T-cell (primary cell): Measurements from ENCODE around the gene ASCC1. TPM values are rescaled to one million over a fixed set of nuclear protein-coding genes. Genes with fewer than 3 reads are reported as not detected.

Experiments used
- ATAC-seq, 4 experiments: fragments of 200-7000 bp in 3 of 4; fragments of 150-1000 bp in 1 of 4; cut with Tn5 transposase; replicated peaks in 1 of 4; 1 replicate in 3 of 4; 2 replicates in 1 of 4; pipeline ENCODE4 v1.10.0; 2021; ENCODE audit warnings: moderate library complexity in 3 of 4, mild to moderate bottlenecking in 2 of 4, moderate number of reproducible peaks in 1 of 4
- CTCF ChIA-PET, 2 donors: fragments of 300-600 bp; sonication (Branson Sonifier 250); formaldehyde crosslinking; loops; one replicate each; lab custom pipeline; 2022; ENCODE audit warnings: antibody characterized with exemption in 2 of 2; lab: Charles Lee
- POLR2A ChIA-PET, 2 donors: fragments of 300-600 bp; sonication (Branson Sonifier 250); formaldehyde crosslinking; loops; one replicate each; lab custom pipeline; 2022; ENCODE audit warnings: antibody characterized with exemption in 2 of 2; lab: Charles Lee
- DNase-seq, 35 experiments: peaks; one replicate each; pipeline versions ENCODE4 v3.0.0 to v3.0.0-alpha.2; 2013 to 2023
- H3K27ac ChIP-seq: one replicate; pipeline ENCODE4 v1.5.1; 2013; ENCODE audit warnings: low read length
- H3K27me3 ChIP-seq, 2 experiments: replicated peaks in 1 of 2; 1 replicate in 1 of 2; 2 replicates in 1 of 2; pipeline versions ENCODE4 v1.6.1 to v1.7.0; 2013; ENCODE audit warnings: low read length in 1 of 2, mixed read lengths in 1 of 2; ENCODE audit not compliant: control insufficient read depth in 2 of 2, insufficient read depth in 2 of 2; ENCODE audit errors: extremely low read depth in 1 of 2
- H3K36me3 ChIP-seq, 2 donors: 1 replicate in 1 of 2; 2 replicates in 1 of 2; pipeline versions ENCODE4 v1.6.1 to v1.7.0; 2013; ENCODE audit warnings: low read length in 1 of 2; ENCODE audit not compliant: control insufficient read depth in 2 of 2, insufficient read depth in 1 of 2; ENCODE audit errors: extremely low read depth in 1 of 2
- H3K4me1 ChIP-seq, 2 experiments: 1 replicate in 1 of 2; 2 replicates in 1 of 2; pipeline versions ENCODE4 v1.6.1 to v1.7.0; 2013; ENCODE audit warnings: low read length in 2 of 2, mixed read lengths in 1 of 2; ENCODE audit not compliant: insufficient read depth in 2 of 2, control insufficient read depth in 1 of 2; ENCODE audit errors: extremely low read depth in 1 of 2
- H3K4me3 ChIP-seq, 2 donors: 1 replicate in 1 of 2; 2 replicates in 1 of 2; pipeline versions ENCODE4 v1.5.1 to v1.7.0; 2013; ENCODE audit warnings: mild to moderate bottlenecking in 2 of 2, low read length in 1 of 2, moderate library complexity in 1 of 2; ENCODE audit not compliant: control insufficient read depth in 1 of 2; ENCODE audit errors: extremely low read depth in 1 of 2
- H3K9me3 ChIP-seq: 2 replicates; pipeline ENCODE4 v1.7.0; 2013
- H3K27ac Mint-ChIP-seq, 2 donors: one replicate each; pipeline ENCODE4 v1.8.0; 2020 to 2021; ENCODE audit warnings: mild to moderate bottlenecking in 2 of 2, mixed read lengths in 2 of 2
- H3K27me3 Mint-ChIP-seq, 2 donors: one replicate each; pipeline ENCODE4 v1.8.0; 2021 to 2022; ENCODE audit warnings: mixed read lengths in 2 of 2
- H3K36me3 Mint-ChIP-seq: one replicate; pipeline ENCODE4 v1.8.0; 2021; ENCODE audit warnings: mixed read lengths
- H3K4me1 Mint-ChIP-seq, 3 donors: one replicate each; pipeline ENCODE4 v1.8.0; 2020 to 2022; ENCODE audit warnings: mixed read lengths in 3 of 3, mild to moderate bottlenecking in 1 of 3
- H3K4me3 Mint-ChIP-seq, 3 donors: one replicate each; pipeline ENCODE4 v1.8.0; 2020 to 2022; ENCODE audit warnings: mild to moderate bottlenecking in 3 of 3, mixed read lengths in 3 of 3, moderate library complexity in 3 of 3
- H3K9me3 Mint-ChIP-seq, 3 donors: one replicate each; pipeline ENCODE4 v1.8.0; 2020 to 2022; ENCODE audit warnings: mixed read lengths in 3 of 3
- WGBS: methylation state at CpG from one replicate; pipeline ENCODE4 v1.1.5; 2013; ENCODE audit warnings: missing lambda C conversion rate; ENCODE audit not compliant: insufficient coverage; 5-methylcytosine and 5-hydroxymethylcytosine counted together
- total RNA-seq, 35 experiments: library from RNA in 6 of 35; stranded (reverse) in 6 of 35; fragments of 120-200 nt in 1 of 35; gene quantifications; one replicate each; pipeline versions ENCODE4 v1.2.1 to v1.2.4 and lab custom pipeline; 2013 to 2026

Gene ASCC1
- total RNA-seq, 5 donors from 2014 or later (not counting 1 experiment from before 2014, with no cell fraction given) = 15.7 to 24.1 (median 21.7) TPM

GRCh38 chr10:72065439-72066025 is 150.5 kb downstream of the ASCC1 start:
- peak overlapping the region in 1 of 2 donors; percentile 34 for H3K27ac Mint-ChIP-seq
- H3K4me3 Mint-ChIP-seq = no peak overlapping the region
- ChIA-PET CTCF (interaction anchor here in 1 of 2 donors (0.7 kb wide), 1 partner anchor 17 kb away, joined by 4 read pairs; no protein-coding TSS in a partner anchor), POLR2A (interaction anchor here (0.6 to 1.1 kb wide), 4 partner anchors 9 to 209 kb away, joined by 3 to 4 read pairs (median 3); no protein-coding TSS in a partner anchor)
- 94% methylated on average over 11 of the region's 13 CpGs for WGBS
- no peaks in the 10 kb centered on the region for H3K9me3 ChIP-seq
- no peaks in the 10 kb centered on the region for H3K27me3 Mint-ChIP-seq
- DNase-seq (no peak), ATAC-seq (no peak)
- peaks cover 18 to 43% (median 34%) of the 10 kb centered on the region in 3 donors for H3K4me1 Mint-ChIP-seq
- H3K36me3 Mint-ChIP-seq = peaks cover 45% of the 10 kb centered on the region
- peaks cover 0 to 17% of the 10 kb centered on the region in 2 experiments for H3K4me1 ChIP-seq
- no peaks in the 10 kb centered on the region for H3K9me3 Mint-ChIP-seq
- H3K27me3 ChIP-seq = no peaks in the 10 kb centered on the region
- peaks cover 26 to 84% of the 10 kb centered on the region in 2 donors for H3K36me3 ChIP-seq
- H3K27ac ChIP-seq = no peak overlapping the region
- no peak overlapping the region for H3K4me3 ChIP-seq

GRCh38 chr10:72063703-72064391 is 152.2 kb downstream of the ASCC1 start:
- Mint-ChIP-seq H3K27me3 (no peaks in the 10 kb centered on the region), H3K36me3 (peaks cover 31% of the 10 kb centered on the region), H3K9me3 (no peaks in the 10 kb centered on the region), H3K27ac (peak overlapping the region; percentile 30 to 57), H3K4me3 (no peak overlapping the region), H3K4me1 (peaks cover 27 to 46% (median 44%) of the 10 kb centered on the region in 3 donors)
- Histone ChIP-seq H3K4me1 (peaks cover 0 to 12% of the 10 kb centered on the region in 2 experiments), H3K4me3 (no peak overlapping the region), H3K9me3 (no peaks in the 10 kb centered on the region), H3K27ac (no peak overlapping the region), H3K36me3 (peaks cover 26 to 67% of the 10 kb centered on the region in 2 donors), H3K27me3 (no peaks in the 10 kb centered on the region)
- WGBS = 67% methylated on average over 2 of the region's 9 CpGs
- ATAC-seq (no peak), DNase-seq (no peak)
- ChIA-PET CTCF (interaction anchor here in 1 of 2 donors (0.5 kb wide), 1 partner anchor 503 kb away, joined by 4 read pairs; no protein-coding TSS in a partner anchor), POLR2A (interaction anchor here (0.5 kb wide), 2 partner anchors 19 to 23 kb away, joined by 3 to 5 read pairs; no protein-coding TSS in a partner anchor)

GRCh38 chr10:72062832-72063702 is 153.0 kb downstream of the ASCC1 start:
- CTCF ChIA-PET = interaction anchor here (0.5 to 1.0 kb wide), 2 partner anchors 14 to 502 kb away, joined by 3 to 4 read pairs; no protein-coding TSS in a partner anchor
- Mint-ChIP-seq H3K27ac (peak overlapping the region in 1 of 2 donors; percentile 57), H3K4me1 (peaks cover 32 to 46% (median 42%) of the 10 kb centered on the region in 3 donors), H3K9me3 (no peaks in the 10 kb centered on the region), H3K4me3 (no peak overlapping the region), H3K36me3 (peaks cover 27% of the 10 kb centered on the region), H3K27me3 (no peaks in the 10 kb centered on the region)
- H3K27me3 ChIP-seq = no peaks in the 10 kb centered on the region
- ATAC-seq (no peak), DNase-seq (no peak)
- H3K9me3 ChIP-seq = no peaks in the 10 kb centered on the region
- 95% methylated on average over 23 of the region's 29 CpGs for WGBS
- H3K4me3 ChIP-seq = no peak overlapping the region
- POLR2A ChIA-PET = interaction anchor here (0.5 to 0.6 kb wide), 3 partner anchors 24 to 1580 kb away, joined by 3 to 13 read pairs (median 3); partner anchors contain the start of gene MICU1 (in 1 of the 2)
- H3K4me1 ChIP-seq = peaks cover 0 to 17% of the 10 kb centered on the region in 2 experiments
- peaks cover 26 to 60% of the 10 kb centered on the region in 2 donors for H3K36me3 ChIP-seq
- H3K27ac ChIP-seq = no peak overlapping the region

- Histone ChIP-seq H3K9me3 (no peaks in the 10 kb centered on the region), H3K4me1 (peaks cover 0 to 17% of the 10 kb centered on the region in 2 experiments), H3K4me3 (no peak overlapping the region), H3K36me3 (peaks cover 24 to 53% of the 10 kb centered on the region in 2 donors), H3K27me3 (no peaks in the 10 kb centered on the region), H3K27ac (no peak overlapping the region)
- Mint-ChIP-seq H3K9me3 (no peaks in the 10 kb centered on the region), H3K4me1 (peaks cover 34 to 48% (median 44%) of the 10 kb centered on the region in 3 donors), H3K27me3 (no peaks in the 10 kb centered on the region), H3K27ac (peak overlapping the region in 1 of 2 donors; percentile 6), H3K36me3 (peaks cover 27% of the 10 kb centered on the region), H3K4me3 (no peak overlapping the region)
- 90% methylated on average over 5 of the region's 10 CpGs for WGBS
- DNase-seq (peak in 1 of 35 experiments; percentile 36), ATAC-seq (no peak)
- CTCF ChIA-PET = interaction anchor here in 1 of 2 donors (1.0 kb wide), 1 partner anchor 13 kb away, joined by 3 read pairs; no protein-coding TSS in a partner anchor
- POLR2A ChIA-PET = interaction anchor here in 1 of 2 donors (0.6 kb wide), 1 partner anchor 564 kb away, joined by 3 read pairs; the partner anchor contains the start of gene MICU1
These were observed 153.7 kb downstream of the ASCC1 start for GRCh38 chr10:72062382-72062781.

GRCh38 chr10:72061930-72062329 is 154.1 kb downstream of the ASCC1 start:
- H3K27ac ChIP-seq = no peak overlapping the region
- no peaks in the 10 kb centered on the region for H3K27me3 Mint-ChIP-seq
- H3K36me3 Mint-ChIP-seq = peaks cover 27% of the 10 kb centered on the region
- ATAC-seq (peak in 2 of 4 experiments; percentile 9 to 24), DNase-seq (peak in 1 of 35 experiments; percentile 35)
- WGBS = 50% methylated on average over 1 of the region's 9 CpGs
- H3K9me3 Mint-ChIP-seq = no peaks in the 10 kb centered on the region
- peaks cover 0 to 20% of the 10 kb centered on the region in 2 experiments for H3K4me1 ChIP-seq
- no peak overlapping the region for H3K4me3 ChIP-seq
- H3K27ac Mint-ChIP-seq = peak overlapping the region in 1 of 2 donors; percentile 79
- no peak overlapping the region for H3K4me3 Mint-ChIP-seq
- H3K36me3 ChIP-seq = peaks cover 20 to 48% of the 10 kb centered on the region in 2 donors
- POLR2A ChIA-PET = interaction anchor here (0.6 to 0.9 kb wide), 2 partner anchors 17 to 564 kb away, joined by 3 read pairs; partner anchors contain the start of gene MICU1 (in 1 of the 2)
- H3K27me3 ChIP-seq = no peaks in the 10 kb centered on the region
- no peaks in the 10 kb centered on the region for H3K9me3 ChIP-seq
- CTCF ChIA-PET = interaction anchor here in 1 of 2 donors (1.6 kb wide), 1 partner anchor 13 kb away, joined by 6 read pairs; no protein-coding TSS in a partner anchor
- H3K4me1 Mint-ChIP-seq = peaks cover 36 to 50% (median 48%) of the 10 kb centered on the region in 3 donors
